SK-N-SH (cell line): ENCODE results near the gene IPO9. TPM values are rescaled to one million over a fixed set of nuclear protein-coding genes. Genes with fewer than 3 reads are reported as not detected.

ENCODE experiments used
- CTCF ChIA-PET: fragments of 300-600, 350-600 bp; formaldehyde crosslinking; extraction: SDS; loops from one replicate; lab custom pipeline; 2021; lab: Yijun Ruan, JAX
- POLR2A ChIA-PET: fragments of 350-600 bp; sonication (Branson Sonifier 250); formaldehyde crosslinking; extraction: SDS; loops from one replicate; lab custom pipeline; 2020; ENCODE audit warnings: antibody characterized with exemption, inconsistent platforms; lab: Yijun Ruan, JAX
- DNase-seq: peaks from one replicate; pipeline ENCODE4 v3.0.0; 2012
- H2AFZ ChIP-seq: fragments of 200-600 bp; sonication (generic); 2 replicates; pipeline ENCODE4 v1.8.1; 2016; ENCODE audit warnings: antibody characterized with exemption, mild to moderate bottlenecking, low read depth
- H3F3A ChIP-seq: fragments of 200-600 bp; sonication (generic); replicated peaks from 2 replicates; pipeline ENCODE3; 2016; ENCODE audit warnings: antibody characterized with exemption, mild to moderate bottlenecking; ENCODE audit not compliant: insufficient read depth
- H3K27ac ChIP-seq, 2 experiments: fragments of 200-500 bp in 1 of 2; fragments of 200-600 bp in 1 of 2; sonication (Bioruptor generic) in 1 of 2; sonication (generic), shearing (Covaris generic) in 1 of 2; 2 replicates each; pipeline versions ENCODE4 v1.5.1 to v1.6.1; 2014 to 2016; ENCODE audit warnings: low read depth in 2 of 2, inconsistent platforms in 1 of 2, low read length in 1 of 2, mild to moderate bottlenecking in 1 of 2, mixed read lengths in 1 of 2
- H3K27me3 ChIP-seq: fragments of 200-600 bp; sonication (generic), shearing (Covaris generic); 2 replicates; pipeline ENCODE4 v1.6.1; 2016; ENCODE audit warnings: mixed run types; ENCODE audit not compliant: insufficient read depth
- H3K36me3 ChIP-seq, 2 experiments: fragments of 200-500 bp in 1 of 2; fragments of 200-600 bp in 1 of 2; sonication (Bioruptor generic) in 1 of 2; sonication (generic) in 1 of 2; replicated peaks in 1 of 2; 2 replicates each; pipeline versions ENCODE3 to v1.5.1; 2014 to 2016; ENCODE audit warnings: low read length in 1 of 2, mild to moderate bottlenecking in 1 of 2; ENCODE audit not compliant: insufficient read depth in 2 of 2, control insufficient read depth in 1 of 2
- H3K4me1 ChIP-seq, 2 experiments: fragments of 200-500 bp in 1 of 2; fragments of 200-600 bp in 1 of 2; sonication (Bioruptor generic) in 1 of 2; sonication (generic), shearing (Covaris generic) in 1 of 2; 2 replicates each; pipeline versions ENCODE4 v1.5.1 to v1.6.1; 2014 to 2016; ENCODE audit warnings: low read depth in 1 of 2, low read length in 1 of 2, mixed run types in 1 of 2; ENCODE audit not compliant: insufficient read depth in 2 of 2, control insufficient read depth in 1 of 2
- H3K4me2 ChIP-seq: fragments of 200-600 bp; sonication (generic), shearing (Covaris generic); 2 replicates; pipeline ENCODE4 v1.6.1; 2017; ENCODE audit warnings: mixed run types
- H3K4me3 ChIP-seq, 2 experiments: fragments of 200-500 bp in 1 of 2; fragments of 200-600 bp in 1 of 2; sonication (Bioruptor generic) in 1 of 2; sonication (generic), shearing (Covaris generic) in 1 of 2; 2 replicates each; pipeline versions ENCODE4 v1.5.1 to v1.8.1; 2014 to 2016; ENCODE audit warnings: low read depth in 2 of 2, inconsistent platforms in 1 of 2, low read length in 1 of 2, mild to moderate bottlenecking in 1 of 2, mixed read lengths in 1 of 2, moderate library complexity in 1 of 2
- H3K79me2 ChIP-seq: fragments of 200-600 bp; sonication (generic); 2 replicates; pipeline ENCODE4 v1.8.1; 2017; ENCODE audit warnings: mild to moderate bottlenecking; ENCODE audit not compliant: insufficient read depth
- H3K9ac ChIP-seq: fragments of 200-600 bp; sonication (generic); 2 replicates; pipeline ENCODE4 v1.6.1; 2017; ENCODE audit warnings: mixed run types
- H3K9me2 ChIP-seq: fragments of 200-600 bp; sonication (generic); 2 replicates; pipeline ENCODE4 v1.6.1; 2017; ENCODE audit warnings: mixed run types
- H3K9me3 ChIP-seq: fragments of 200-600 bp; sonication (generic); 2 replicates; pipeline ENCODE4 v1.6.1; 2017; ENCODE audit warnings: mixed run types, mild to moderate bottlenecking, moderate library complexity
- H4K20me1 ChIP-seq: fragments of 200-600 bp; sonication (generic); 2 replicates; pipeline ENCODE4 v1.6.1; 2017; ENCODE audit warnings: mild to moderate bottlenecking, mixed run types; ENCODE audit not compliant: insufficient read depth
- CTCF ChIP-seq: fragments of 200-600 bp; sonication (generic); IDR thresholded peaks from 2 replicates; pipeline ENCODE4 v1.6.1; 2017; ENCODE audit warnings: antibody characterized with exemption, mild to moderate bottlenecking, moderate library complexity
- GABPA ChIP-seq: IDR thresholded peaks from 2 replicates; pipeline ENCODE4 v1.4.0; 2012; ENCODE audit warnings: low read depth, mild to moderate bottlenecking
- GATA2 ChIP-seq: sonication (generic); formaldehyde crosslinking; IDR thresholded peaks from 2 replicates; pipeline ENCODE4 v1.5.0; 2020; ENCODE audit warnings: mild to moderate bottlenecking, missing genetic modification reagents
- IRF3 ChIP-seq: fragments of 150-350 bp; IDR thresholded peaks from 2 replicates; pipeline ENCODE4 v1.6.1; 2016; ENCODE audit warnings: mild to moderate bottlenecking, low read depth, low read length
- MAX ChIP-seq: IDR thresholded peaks from 2 replicates; pipeline ENCODE4 v1.4.0; 2012; ENCODE audit warnings: low read depth
- MXI1 ChIP-seq: IDR thresholded peaks from 2 replicates; pipeline ENCODE4 v1.6.1; 2012; ENCODE audit warnings: mild to moderate bottlenecking, low read depth, low read length, improper control_type of control experiment
- PBX3 ChIP-seq: IDR thresholded peaks from 2 replicates; pipeline ENCODE4; 2012
- POLR2AphosphoS5 ChIP-seq: IDR thresholded peaks from 2 replicates; pipeline ENCODE4 v1.6.1; 2012; ENCODE audit warnings: low read depth, low read length
- SMC3 ChIP-seq: IDR thresholded peaks from 2 replicates; pipeline ENCODE4 v1.6.1; 2012; ENCODE audit warnings: low read depth, low read length, improper control_type of control experiment
- USF2 ChIP-seq: fragments of 150-350 bp; IDR thresholded peaks from 2 replicates; pipeline ENCODE4 v1.6.1; 2017; ENCODE audit warnings: antibody characterized with exemption, low read length, low read depth, borderline replicate concordance
- YY1 ChIP-seq: IDR thresholded peaks from 2 replicates; pipeline ENCODE4 v1.4.0; 2012; ENCODE audit warnings: low read depth, mild to moderate bottlenecking
- WGBS: methylation state at CpG from one replicate; pipeline ENCODE4 v1.1.6; 2017; ENCODE audit warnings: low lambda C conversion rate; 5-methylcytosine and 5-hydroxymethylcytosine counted together
- polyA plus RNA-seq, 3 experiments: library from polyadenylated mRNA; depleted of rRNA; stranded (reverse); fragments of >200 nt; gene quantifications; 2 replicates each; pipeline ENCODE4 v1.2.3, GENCODE V29; 2012

Gene IPO9
- polyA plus RNA-seq, 1 of the 3 experiments (the other 2 are of a cell fraction) = 24.5 TPM

GRCh38 chr1:201870397-201870796 is 41.4 kb downstream of the IPO9 start (continued):
- TF ChIP-seq PBX3 (no peak), GABPA (no peak), USF2 (no peak), MXI1 (no peak)

- ChIA-PET POLR2A (interaction anchor here (1.1 kb wide), 1 partner anchor 9 kb away, joined by 3 read pairs; no protein-coding TSS in a partner anchor), CTCF (interaction anchor here (1.2 to 16.1 kb wide), 6 partner anchors 8 to 260 kb away, joined by 3 to 222 read pairs (median 5); partner anchors contain the start of gene SHISA4)
- no peak overlapping the region for H3K4me3 ChIP-seq
- no peak overlapping the region for H3K27ac ChIP-seq
- peaks cover 0 to 3% of the 10 kb centered on the region in 2 experiments; a peak in 1 of 4 replicates for H3K4me1 ChIP-seq
- no peak overlapping the region for H3K4me2 ChIP-seq
- H3K9me3 ChIP-seq = no peaks in the 10 kb centered on the region
- no peak for DNase-seq
- H3F3A ChIP-seq = peaks cover 37% of the 10 kb centered on the region
- H3K9ac ChIP-seq = no peak overlapping the region
- H3K9me2 ChIP-seq = no peaks in the 10 kb centered on the region
- no peak overlapping the region for H2AFZ ChIP-seq
- 100% methylated on average over 1 of the region's 1 CpG for WGBS
- H3K36me3 ChIP-seq = peaks cover 46 to 57% of the 10 kb centered on the region in 2 experiments
- no peaks in the 10 kb centered on the region for H3K27me3 ChIP-seq
- no peaks in the 10 kb centered on the region for H4K20me1 ChIP-seq
- no peak for TF ChIP-seq MAX
- no peak for TF ChIP-seq POLR2AphosphoS5
- TF ChIP-seq IRF3 = no peak
- TF ChIP-seq SMC3 = no peak
- no peak for TF ChIP-seq MXI1
- no peak for TF ChIP-seq GATA2
- H3K79me2 ChIP-seq = 0 out of 2 replicates have a peak, but pooled peaks cover 3% of the 10 kb centered on the region
These were observed 45.7 kb downstream of the IPO9 start for GRCh38 chr1:201874672-201875071.

GRCh38 chr1:201876148-201876818 is 47.3 kb downstream of the IPO9 start:
- no peak overlapping the region for H2AFZ ChIP-seq
- no peaks in the 10 kb centered on the region for H3K79me2 ChIP-seq
- peaks cover 31 to 42% of the 10 kb centered on the region in 2 experiments for H3K36me3 ChIP-seq
- no peak overlapping the region for H3K27ac ChIP-seq
- no peak overlapping the region for H3K4me2 ChIP-seq
- no peak overlapping the region for H3K9ac ChIP-seq
- POLR2A ChIA-PET = no interaction called here
- DNase-seq = no peak
- H3K27me3 ChIP-seq = no peaks in the 10 kb centered on the region
- peaks cover 0 to 3% of the 10 kb centered on the region in 2 experiments; a peak in 1 of 4 replicates for H3K4me1 ChIP-seq
- H3K9me2 ChIP-seq = no peaks in the 10 kb centered on the region
- TF ChIP-seq YY1 (no peak), SMC3 (peak; percentile 38), CTCF (peak; percentile 60)
- H4K20me1 ChIP-seq = no peaks in the 10 kb centered on the region
- no peak overlapping the region for H3K4me3 ChIP-seq
- peaks cover 38% of the 10 kb centered on the region for H3F3A ChIP-seq
- 81% methylated on average over 8 of the region's 8 CpGs for WGBS
- CTCF ChIA-PET = interaction anchor here (1.1 to 16.1 kb wide), 5 partner anchors 16 to 97 kb away, joined by 3 to 222 read pairs (median 8); partner anchors contain the start of gene SHISA4
- no peaks in the 10 kb centered on the region for H3K9me3 ChIP-seq
